ENCODE results near the gene TMTC2. TPM values are rescaled to one million over a fixed set of nuclear protein-coding genes. Genes with fewer than 3 reads are reported as not detected.
"Not testable (repeated sequence)": the region's sequence is repeated elsewhere in the genome, so short reads cannot be mapped to it uniquely, and the experiment has no call there.

The TMTC2 gene
- total RNA-seq, 1 experiment from 2014 or later = 1.7 TPM

DNA sequence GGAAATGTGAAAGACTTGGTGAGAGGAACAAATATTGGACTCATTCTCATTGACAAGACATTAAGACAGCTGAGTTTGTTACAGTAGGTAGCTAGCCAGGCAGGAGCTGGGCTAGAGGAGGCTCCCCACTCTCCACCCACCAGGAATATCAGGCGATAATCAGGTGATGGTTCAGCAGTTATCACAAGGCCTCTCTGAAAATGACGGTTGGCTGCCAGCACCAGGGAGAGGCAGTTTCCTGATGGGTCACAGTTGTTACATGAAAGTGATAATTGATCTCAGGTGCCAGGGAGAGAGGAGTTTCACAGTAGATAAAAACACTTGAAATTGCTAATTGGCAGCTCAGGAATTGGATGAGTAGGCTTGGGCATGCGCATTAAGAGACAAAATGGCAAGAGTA, 116.5 kb downstream of the TMTC2 start:
- no peaks in the 10 kb centered on the region for H3K36me3 Mint-ChIP-seq (ENCODE audit: insufficient read depth, unreplicated experiment)
- ChIA-PET POLR2A (interaction anchor here (0.6 kb wide), 1 partner anchor 1783 kb away, joined by 3 read pairs; no protein-coding TSS in a partner anchor), CTCF (interaction anchor here (0.5 to 0.6 kb wide), 3 partner anchors 23 to 1835 kb away, joined by 3 read pairs; no protein-coding TSS in a partner anchor)
- no peak overlapping the region for H3K4me3 Mint-ChIP-seq (ENCODE audit: unreplicated experiment)
- H3K4me1 Mint-ChIP-seq (ENCODE audit: insufficient read depth, unreplicated experiment) = peaks cover 6% of the 10 kb centered on the region
- TF ChIP-seq, protein P1, sequence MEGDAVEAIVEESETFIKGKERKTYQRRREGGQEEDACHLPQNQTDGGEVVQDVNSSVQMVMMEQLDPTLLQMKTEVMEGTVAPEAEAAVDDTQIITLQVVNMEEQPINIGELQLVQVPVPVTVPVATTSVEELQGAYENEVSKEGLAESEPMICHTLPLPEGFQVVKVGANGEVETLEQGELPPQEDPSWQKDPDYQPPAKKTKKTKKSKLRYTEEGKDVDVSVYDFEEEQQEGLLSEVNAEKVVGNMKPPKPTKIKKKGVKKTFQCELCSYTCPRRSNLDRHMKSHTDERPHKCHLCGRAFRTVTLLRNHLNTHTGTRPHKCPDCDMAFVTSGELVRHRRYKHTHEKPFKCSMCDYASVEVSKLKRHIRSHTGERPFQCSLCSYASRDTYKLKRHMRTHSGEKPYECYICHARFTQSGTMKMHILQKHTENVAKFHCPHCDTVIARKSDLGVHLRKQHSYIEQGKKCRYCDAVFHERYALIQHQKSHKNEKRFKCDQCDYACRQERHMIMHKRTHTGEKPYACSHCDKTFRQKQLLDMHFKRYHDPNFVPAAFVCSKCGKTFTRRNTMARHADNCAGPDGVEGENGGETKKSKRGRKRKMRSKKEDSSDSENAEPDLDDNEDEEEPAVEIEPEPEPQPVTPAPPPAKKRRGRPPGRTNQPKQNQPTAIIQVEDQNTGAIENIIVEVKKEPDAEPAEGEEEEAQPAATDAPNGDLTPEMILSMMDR (IDR thresholded peaks at IDR 0.05; ENCODE audit: unreplicated experiment) = no peak
- no peaks in the 10 kb centered on the region for H3K9me3 Mint-ChIP-seq (ENCODE audit: unreplicated experiment)
- BruUV-seq (replicated peaks) = no TSS peak
- DNase-seq (ENCODE audit: unreplicated experiment) = no peak
- no peaks in the 10 kb centered on the region for H3K27me3 Mint-ChIP-seq (ENCODE audit: insufficient read depth, unreplicated experiment)
- H3K27ac Mint-ChIP-seq (ENCODE audit: low read depth, unreplicated experiment) = no peak overlapping the region
- intact Hi-C loops (cut with micrococcal nuclease) = no loop called here

DNA sequence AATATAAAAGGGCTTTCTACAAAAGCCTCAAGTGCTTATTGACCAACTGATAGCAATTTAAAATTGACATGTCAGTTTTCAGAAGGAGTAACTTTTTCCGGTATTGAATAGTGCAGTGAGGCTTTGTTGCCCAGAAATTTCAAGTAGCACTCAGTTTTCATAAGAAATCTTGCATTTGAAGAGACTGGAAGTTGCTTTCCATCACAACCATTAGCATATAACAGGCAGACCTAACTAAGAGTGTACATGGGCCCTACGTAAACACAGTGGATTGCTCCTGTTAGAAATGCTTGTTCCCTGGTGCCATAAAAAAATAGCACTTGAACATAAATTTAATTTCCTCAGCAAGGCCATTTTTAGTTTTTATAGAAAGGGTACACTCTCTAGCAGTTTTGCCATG, 117.9 kb downstream of the TMTC2 start:
- H3K36me3 Mint-ChIP-seq (ENCODE audit: insufficient read depth, unreplicated experiment) = no peaks in the 10 kb centered on the region
- H3K4me3 Mint-ChIP-seq (ENCODE audit: unreplicated experiment) = no peak overlapping the region
- POLR2A ChIA-PET = interaction anchor here (0.7 kb wide), 1 partner anchor 275 kb away, joined by 3 read pairs; no protein-coding TSS in a partner anchor
- no peak overlapping the region for H3K27ac Mint-ChIP-seq (ENCODE audit: low read depth, unreplicated experiment)
- no peak for DNase-seq (ENCODE audit: unreplicated experiment)
- no TSS peak for BruUV-seq (replicated peaks)
- CTCF ChIA-PET = no interaction called here
- intact Hi-C loops (cut with micrococcal nuclease) = no loop called here
- TF ChIP-seq, protein P1 (IDR thresholded peaks at IDR 0.05; ENCODE audit: unreplicated experiment) = no peak
- peaks cover 6% of the 10 kb centered on the region for H3K4me1 Mint-ChIP-seq (ENCODE audit: insufficient read depth, unreplicated experiment)
- no peaks in the 10 kb centered on the region for H3K27me3 Mint-ChIP-seq (ENCODE audit: insufficient read depth, unreplicated experiment)
- H3K9me3 Mint-ChIP-seq (ENCODE audit: unreplicated experiment) = no peaks in the 10 kb centered on the region

GRCh38 chr12:82805004-82805403, 118.3 kb downstream of the TMTC2 start:
- H3K27ac Mint-ChIP-seq (ENCODE audit: low read depth, unreplicated experiment); H3K36me3 Mint-ChIP-seq (ENCODE audit: insufficient read depth, unreplicated experiment); DNase-seq (ENCODE audit: unreplicated experiment); CTCF ChIA-PET; H3K27me3 Mint-ChIP-seq (ENCODE audit: insufficient read depth, unreplicated experiment); H3K9me3 Mint-ChIP-seq (ENCODE audit: unreplicated experiment); BruUV-seq (replicated peaks); H3K4me3 Mint-ChIP-seq (ENCODE audit: unreplicated experiment); H3K4me1 Mint-ChIP-seq (ENCODE audit: insufficient read depth, unreplicated experiment); intact Hi-C loops (cut with micrococcal nuclease): not testable (repeated sequence)
- POLR2A ChIA-PET = interaction anchor here (0.6 to 0.7 kb wide), 2 partner anchors 101 to 275 kb away, joined by 3 read pairs; no protein-coding TSS in a partner anchor

GRCh38 chr12:82805812-82806497, 119.2 kb downstream of the TMTC2 start:
- no TSS peak for BruUV-seq (replicated peaks)
- intact Hi-C loops (cut with micrococcal nuclease) = no loop called here
- no peak for DNase-seq (ENCODE audit: unreplicated experiment)
- no peak overlapping the region for H3K27ac Mint-ChIP-seq (ENCODE audit: low read depth, unreplicated experiment)
- no peaks in the 10 kb centered on the region for H3K36me3 Mint-ChIP-seq (ENCODE audit: insufficient read depth, unreplicated experiment)
- CTCF ChIA-PET = interaction anchor here (0.6 to 2.8 kb wide), 3 partner anchors 72 to 284 kb away, joined by 3 to 11 read pairs (median 3); partner anchors contain the start of gene TMTC2
- no peak overlapping the region for H3K4me3 Mint-ChIP-seq (ENCODE audit: unreplicated experiment)
- peaks cover 6% of the 10 kb centered on the region for H3K4me1 Mint-ChIP-seq (ENCODE audit: insufficient read depth, unreplicated experiment)
- TF ChIP-seq, protein P1 (IDR thresholded peaks at IDR 0.05; ENCODE audit: unreplicated experiment) = no peak
- POLR2A ChIA-PET = interaction anchor here (0.6 to 0.7 kb wide), 2 partner anchors 100 to 1658 kb away, joined by 3 to 5 read pairs; no protein-coding TSS in a partner anchor
- no peaks in the 10 kb centered on the region for H3K9me3 Mint-ChIP-seq (ENCODE audit: unreplicated experiment)
- no peaks in the 10 kb centered on the region for H3K27me3 Mint-ChIP-seq (ENCODE audit: insufficient read depth, unreplicated experiment)
